ENCODE data around the gene BCAT1.

DNA sequence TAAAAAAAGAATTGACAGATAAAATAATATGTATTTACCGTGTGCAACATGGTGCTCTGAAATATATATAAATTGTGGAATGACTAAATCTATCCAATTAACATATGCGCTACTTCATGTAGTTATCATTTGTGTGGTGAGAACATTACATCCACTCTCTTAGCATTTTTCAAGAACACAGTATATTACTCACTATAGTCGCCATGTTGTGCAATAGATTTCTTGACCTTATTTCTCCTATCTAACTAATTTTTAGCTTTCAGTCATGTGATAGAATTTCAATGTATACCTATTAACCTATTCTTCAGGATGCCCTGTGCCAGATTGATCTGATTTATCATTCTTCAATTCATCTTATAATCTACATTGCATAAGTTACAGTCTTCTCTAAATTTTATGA is 178.6 kb downstream of the BCAT1 start:
- TF ChIP-seq EZH2phosphoT487 (IDR thresholded peaks at IDR 0.05; ENCODE audit: insufficient read depth, low read depth) (no peak), EZH2 (IDR thresholded peaks at IDR 0.05; ENCODE audit: insufficient read depth, poor library complexity, severe bottlenecking) (no peak)

Measured in GM23248 (cell line).